ENCODE results near the gene UGP2. TPM values are rescaled to one million over a fixed set of nuclear protein-coding genes. Genes with fewer than 3 reads are reported as not detected.

The UGP2 gene
- total and polyA plus RNA-seq, 2 of the 4 experiments (the other 2 are of a cell fraction): 45.0 to 58.8 TPM

- Histone ChIP-seq H2BK5ac (ENCODE audit: low read depth, low read length, poor library complexity, severe bottlenecking) (no peak overlapping the region), H2AFZ (replicated peaks; ENCODE audit: low read length, poor library complexity) (no peak overlapping the region), H3K27me3 (ENCODE audit: control insufficient read depth, insufficient read depth, low read length) (no peaks in the 10 kb centered on the region), H3K9ac (ENCODE audit: low read depth, low read length) (no peak overlapping the region), H3K23ac (ENCODE audit: low read depth, low read length) (no peak overlapping the region), H4K20me1 (ENCODE audit: insufficient read depth, low read length) (peaks cover 9% of the 10 kb centered on the region; the same call in 1 of the 2 replicates), H3K4me1 (ENCODE audit: control insufficient read depth, insufficient read depth, low read length) (peaks cover 13% of the 10 kb centered on the region), H3K9me1 (ENCODE audit: insufficient read depth, low read length) (peaks cover 5% of the 10 kb centered on the region), H3K4me2 (ENCODE audit: low read depth, low read length) (no peak overlapping the region), H2AK9ac (replicated peaks; ENCODE audit: low read depth, low read length, poor library complexity) (peak overlapping the region; percentile 52), H3K14ac (replicated peaks; ENCODE audit: low read depth, low read length) (no peak overlapping the region), H4K8ac (ENCODE audit: low read depth in 2 of 2, low read length in 2 of 2) (peak overlapping the region in 1 of 2 experiments; percentile 81; a peak in 1 of 4 replicates), H2BK20ac (ENCODE audit: low read depth, low read length) (no peak overlapping the region), H4K91ac (ENCODE audit: insufficient read depth, low read depth, low read length) (no peak overlapping the region), H2BK120ac (ENCODE audit: low read depth, low read length) (no peak overlapping the region), H3K18ac (ENCODE audit: low read depth, low read length) (no peak overlapping the region), H4K5ac (ENCODE audit: low read depth, low read length) (no peak overlapping the region), H3K27ac (ENCODE audit: insufficient read depth, low read length) (no peak overlapping the region), H2AK5ac (ENCODE audit: low read depth, low read length) (peak overlapping the region; percentile 86; the same call in 1 of the 2 replicates), H3K56ac (ENCODE audit: extremely low read depth, insufficient read depth, low read length) (no peak overlapping the region), H3K9me3 (ENCODE audit: control insufficient read depth, insufficient read depth, low read length) (no peaks in the 10 kb centered on the region), H3K4me3 (ENCODE audit: insufficient read depth, low read depth, low read length) (no peak overlapping the region), H3K79me1 (ENCODE audit: low read depth in 1 of 2, low read length in 2 of 2) (peaks cover 17 to 38% of the 10 kb centered on the region in 2 experiments), H3K4ac (ENCODE audit: low read depth, low read length) (no peak overlapping the region), H2BK15ac (ENCODE audit: low read depth, low read length) (no peak overlapping the region), H3K36me3 (ENCODE audit: control insufficient read depth, insufficient read depth, low read length) (peaks cover 21% of the 10 kb centered on the region)
- ATAC-seq (ENCODE audit: low read depth): peak; percentile 52
- POLR2A ChIA-PET (ENCODE audit: unreplicated experiment): interaction anchor here (0.6 kb wide), 1 partner anchor 47 kb away, joined by 5 read pairs; no protein-coding TSS in a partner anchor
- CTCF ChIA-PET: interaction anchor here (0.6 to 1.9 kb wide), 15 partner anchors 9 to 276 kb away, joined by 3 to 14 read pairs (median 4); partner anchors contain the start of gene UGP2
- no CpG with 5 or more reads among the region's 6 CpGs for WGBS, 2 experiments (ENCODE audit: extremely low coverage in 2 of 2, insufficient read length in 1 of 2)
- in situ Hi-C loops (cut with MboI; ENCODE audit: low sequenced_read_pairs) (no loop called here), dilution Hi-C loops (cut with HindIII; ENCODE audit: low sequenced_read_pairs, unreplicated experiment) (loop anchor here (25.0 kb wide), 1 partner anchor 174 kb away; no protein-coding TSS in a partner anchor), intact Hi-C loops (cut with micrococcal nuclease) (loop anchor here (1.0 to 2.0 kb wide), 2 partner anchors 169 to 273 kb away; partner anchors contain the start of genes MDH1 and WDPCP)
- BruUV-seq (replicated peaks): no TSS peak
- DNase-seq: peak; percentile 58
- TF ChIP-seq MAFK (IDR thresholded peaks at IDR 0.05; ENCODE audit: low read depth, low read length) (no peak), CHD1 (IDR thresholded peaks at IDR 0.05; ENCODE audit: low read depth, low read length) (no peak), RAD21 (IDR thresholded peaks at IDR 0.05; ENCODE audit: low read length) (peak; percentile 70), BHLHE40 (IDR thresholded peaks at IDR 0.05; ENCODE audit: low read depth, low read length) (no peak), MAZ (IDR thresholded peaks at IDR 0.05; ENCODE audit: borderline replicate concordance, low read depth, low read length) (no peak), CTCF (conservative IDR thresholded peaks at IDR 0.05; ENCODE audit: low read depth, low read length) (peak; percentile 61), FOS (IDR thresholded peaks at IDR 0.05; ENCODE audit: low read depth, low read length) (no peak), CEBPB (IDR thresholded peaks at IDR 0.05; ENCODE audit: low read depth, low read length) (no peak), SMC3 (IDR thresholded peaks at IDR 0.05; ENCODE audit: low read depth, low read length) (peak; percentile 78), RCOR1 (IDR thresholded peaks at IDR 0.05; ENCODE audit: insufficient replicate concordance, low read length) (no peak), NFE2L2 (IDR thresholded peaks at IDR 0.05; ENCODE audit: low read depth, low read length) (no peak), MXI1 (IDR thresholded peaks at IDR 0.05; ENCODE audit: borderline replicate concordance, low read depth, low read length) (no peak), POLR2A (IDR thresholded peaks at IDR 0.05; ENCODE audit: low read depth, low read length) (no peak), USF2 (IDR thresholded peaks at IDR 0.05; ENCODE audit: low read depth, low read length) (0 out of 2 replicates have a peak, but pooled peaks have one; percentile 13), ELK1 (IDR thresholded peaks at IDR 0.05; ENCODE audit: borderline replicate concordance, low read depth, low read length) (no peak)
Observed at GRCh38 chr2:63861220-63861822, 19.6 kb downstream of the UGP2 start.
